Measurements from ENCODE around the gene B3GALT2. TPM values are rescaled to one million over a fixed set of nuclear protein-coding genes. Genes with fewer than 3 reads are reported as not detected.

Gene B3GALT2
- total RNA-seq, 5 donors from 2014 or later (not counting 1 experiment from before 2014, with no cell fraction given) = 0.15 to 16.6 (median 3.4) TPM

- H3K27ac ChIP-seq (ENCODE audit: low read length) = no peak overlapping the region
- no peaks in the 10 kb centered on the region for H3K4me1 ChIP-seq (ENCODE audit: control insufficient read depth in 1 of 2, extremely low read depth in 1 of 2, insufficient read depth in 2 of 2, low read length in 2 of 2)
- Mint-ChIP-seq H3K36me3 (peaks cover 69% of the 10 kb centered on the region), H3K27ac (peak overlapping the region in 1 of 2 donors; percentile 10), H3K4me1 (peaks cover 13 to 24% (median 22%) of the 10 kb centered on the region in 3 donors), H3K9me3 (no peaks in the 10 kb centered on the region), H3K4me3 (no peak overlapping the region), H3K27me3 (no peaks in the 10 kb centered on the region)
- H3K27me3 ChIP-seq (replicated peaks in 1 of 2; ENCODE audit: control insufficient read depth in 2 of 2, extremely low read depth in 1 of 2, insufficient read depth in 2 of 2, low read length in 1 of 2) = no peaks in the 10 kb centered on the region
- CTCF ChIA-PET = no interaction called here
- peaks cover 5% of the 10 kb centered on the region for H3K9me3 ChIP-seq
- no CpG with 5 or more reads among the region's 4 CpGs for WGBS (ENCODE audit: insufficient coverage)
- DNase-seq (no peak), ATAC-seq (replicated peaks in 1 of 4) (no peak)
- H3K4me3 ChIP-seq (ENCODE audit: control insufficient read depth in 1 of 2, extremely low read depth in 1 of 2, low read length in 1 of 2) = no peak overlapping the region
- H3K36me3 ChIP-seq (ENCODE audit: control insufficient read depth in 2 of 2, extremely low read depth in 1 of 2, insufficient read depth in 1 of 2, low read length in 1 of 2) = peaks cover 0 to 23% of the 10 kb centered on the region in 2 donors
- POLR2A ChIA-PET = no interaction called here
Observed at GRCh38 chr1:193219391-193219790, 33.0 kb upstream of the B3GALT2 start.

- DNase-seq = no peak
- Histone ChIP-seq H3K27me3 (replicated peaks in 1 of 2; ENCODE audit: control insufficient read depth in 2 of 2, extremely low read depth in 1 of 2, insufficient read depth in 2 of 2, low read length in 1 of 2) (no peaks in the 10 kb centered on the region), H3K4me1 (ENCODE audit: control insufficient read depth in 1 of 2, extremely low read depth in 1 of 2, insufficient read depth in 2 of 2, low read length in 2 of 2) (no peaks in the 10 kb centered on the region), H3K4me3 (ENCODE audit: control insufficient read depth in 1 of 2, extremely low read depth in 1 of 2, low read length in 1 of 2) (no peak overlapping the region), H3K9me3 (peaks cover 7% of the 10 kb centered on the region), H3K27ac (ENCODE audit: low read length) (no peak overlapping the region), H3K36me3 (ENCODE audit: control insufficient read depth in 2 of 2, extremely low read depth in 1 of 2, insufficient read depth in 1 of 2, low read length in 1 of 2) (peaks cover 0 to 30% of the 10 kb centered on the region in 2 donors)
- peak in 1 of 4 experiments; percentile 32 for ATAC-seq (replicated peaks in 1 of 4)
- ChIA-PET CTCF (interaction anchor here in 1 of 2 donors (0.5 kb wide), 1 partner anchor 76 kb away, joined by 3 read pairs; no protein-coding TSS in a partner anchor), POLR2A (no interaction called here)
- Mint-ChIP-seq H3K9me3 (no peaks in the 10 kb centered on the region), H3K36me3 (peaks cover 74% of the 10 kb centered on the region), H3K27me3 (no peaks in the 10 kb centered on the region), H3K27ac (peak overlapping the region in 1 of 2 donors; percentile 27), H3K4me1 (peaks cover 5 to 16% (median 11%) of the 10 kb centered on the region in 3 donors), H3K4me3 (no peak overlapping the region)
- WGBS (ENCODE audit: insufficient coverage) = 78% methylated on average over 4 of the region's 8 CpGs
Observed at GRCh38 chr1:193216920-193217319, 30.5 kb upstream of the B3GALT2 start.

- Mint-ChIP-seq H3K9me3 (no peaks in the 10 kb centered on the region), H3K4me3 (no peak overlapping the region), H3K27ac (peak overlapping the region in 1 of 2 donors; percentile 8), H3K4me1 (peaks cover 13 to 22% (median 22%) of the 10 kb centered on the region in 3 donors), H3K36me3 (peaks cover 79% of the 10 kb centered on the region), H3K27me3 (no peaks in the 10 kb centered on the region)
- ChIA-PET CTCF (no interaction called here), POLR2A (no interaction called here)
- WGBS (ENCODE audit: insufficient coverage) = no CpG with 5 or more reads among the region's 4 CpGs
- DNase-seq (no peak), ATAC-seq (replicated peaks in 1 of 4) (no peak)
- Histone ChIP-seq H3K36me3 (ENCODE audit: control insufficient read depth in 2 of 2, extremely low read depth in 1 of 2, insufficient read depth in 1 of 2, low read length in 1 of 2) (peaks cover 0 to 30% of the 10 kb centered on the region in 2 donors), H3K9me3 (peaks cover 7% of the 10 kb centered on the region), H3K27me3 (replicated peaks in 1 of 2; ENCODE audit: control insufficient read depth in 2 of 2, extremely low read depth in 1 of 2, insufficient read depth in 2 of 2, low read length in 1 of 2) (no peaks in the 10 kb centered on the region), H3K4me1 (ENCODE audit: control insufficient read depth in 1 of 2, extremely low read depth in 1 of 2, insufficient read depth in 2 of 2, low read length in 2 of 2) (no peaks in the 10 kb centered on the region), H3K27ac (ENCODE audit: low read length) (no peak overlapping the region), H3K4me3 (ENCODE audit: control insufficient read depth in 1 of 2, extremely low read depth in 1 of 2, low read length in 1 of 2) (no peak overlapping the region)
Observed at GRCh38 chr1:193213998-193214397, 27.6 kb upstream of the B3GALT2 start.

- ATAC-seq (replicated peaks in 1 of 4) (no peak), DNase-seq (no peak)
- H3K9me3 Mint-ChIP-seq = peaks cover 0 to 5% (median under 1%) of the 10 kb centered on the region in 3 donors
- Histone ChIP-seq H3K4me1 (ENCODE audit: control insufficient read depth in 1 of 2, extremely low read depth in 1 of 2, insufficient read depth in 2 of 2, low read length in 2 of 2) (no peaks in the 10 kb centered on the region), H3K4me3 (ENCODE audit: control insufficient read depth in 1 of 2, extremely low read depth in 1 of 2, low read length in 1 of 2) (no peak overlapping the region), H3K9me3 (peaks cover 7% of the 10 kb centered on the region), H3K36me3 (ENCODE audit: control insufficient read depth in 2 of 2, extremely low read depth in 1 of 2, insufficient read depth in 1 of 2, low read length in 1 of 2) (peaks cover 0 to 25% of the 10 kb centered on the region in 2 donors), H3K27ac (ENCODE audit: low read length) (no peak overlapping the region), H3K27me3 (replicated peaks in 1 of 2; ENCODE audit: control insufficient read depth in 2 of 2, extremely low read depth in 1 of 2, insufficient read depth in 2 of 2, low read length in 1 of 2) (no peaks in the 10 kb centered on the region)
- ChIA-PET CTCF (no interaction called here), POLR2A (no interaction called here)
- WGBS (ENCODE audit: insufficient coverage) = no CpG with 5 or more reads among the region's 2 CpGs
- no peak overlapping the region for H3K27ac Mint-ChIP-seq
- no peak overlapping the region for H3K4me3 Mint-ChIP-seq
- peaks cover 79% of the 10 kb centered on the region for H3K36me3 Mint-ChIP-seq
- H3K4me1 Mint-ChIP-seq = peaks cover 13 to 31% (median 27%) of the 10 kb centered on the region in 3 donors
- no peaks in the 10 kb centered on the region for H3K27me3 Mint-ChIP-seq
Observed at GRCh38 chr1:193212637-193213036, 26.2 kb upstream of the B3GALT2 start.

GRCh38 chr1:193211539-193211938 is 25.1 kb upstream of the B3GALT2 start:
- Histone ChIP-seq H3K36me3 (ENCODE audit: control insufficient read depth in 2 of 2, extremely low read depth in 1 of 2, insufficient read depth in 1 of 2, low read length in 1 of 2) (peaks cover 0 to 27% of the 10 kb centered on the region in 2 donors), H3K4me3 (ENCODE audit: control insufficient read depth in 1 of 2, extremely low read depth in 1 of 2, low read length in 1 of 2) (no peak overlapping the region), H3K27ac (ENCODE audit: low read length) (no peak overlapping the region), H3K9me3 (peaks cover 7% of the 10 kb centered on the region), H3K27me3 (replicated peaks in 1 of 2; ENCODE audit: control insufficient read depth in 2 of 2, extremely low read depth in 1 of 2, insufficient read depth in 2 of 2, low read length in 1 of 2) (no peaks in the 10 kb centered on the region), H3K4me1 (ENCODE audit: control insufficient read depth in 1 of 2, extremely low read depth in 1 of 2, insufficient read depth in 2 of 2, low read length in 2 of 2) (no peaks in the 10 kb centered on the region)
- H3K27me3 Mint-ChIP-seq = no peaks in the 10 kb centered on the region
- ATAC-seq (replicated peaks in 1 of 4) (no peak), DNase-seq (no peak)
- H3K27ac Mint-ChIP-seq = peak overlapping the region in 1 of 2 donors; percentile 8
- H3K4me3 Mint-ChIP-seq = no peak overlapping the region
- peaks cover 0 to 15% (median 8%) of the 10 kb centered on the region in 3 donors for H3K9me3 Mint-ChIP-seq
- ChIA-PET CTCF (interaction anchor here in 1 of 2 donors (0.6 kb wide), 1 partner anchor 150 kb away, joined by 3 read pairs; no protein-coding TSS in a partner anchor), POLR2A (no interaction called here)
- WGBS (ENCODE audit: insufficient coverage) = no CpG with 5 or more reads among the region's 1 CpG
- peaks cover 13 to 33% (median 31%) of the 10 kb centered on the region in 3 donors for H3K4me1 Mint-ChIP-seq
- peaks cover 79% of the 10 kb centered on the region for H3K36me3 Mint-ChIP-seq

- Histone ChIP-seq H3K27ac (ENCODE audit: low read length) (no peak overlapping the region), H3K9me3 (peaks cover 11% of the 10 kb centered on the region), H3K4me3 (ENCODE audit: control insufficient read depth in 1 of 2, extremely low read depth in 1 of 2, low read length in 1 of 2) (no peak overlapping the region), H3K36me3 (ENCODE audit: control insufficient read depth in 2 of 2, extremely low read depth in 1 of 2, insufficient read depth in 1 of 2, low read length in 1 of 2) (peaks cover 0 to 27% of the 10 kb centered on the region in 2 donors), H3K4me1 (ENCODE audit: control insufficient read depth in 1 of 2, extremely low read depth in 1 of 2, insufficient read depth in 2 of 2, low read length in 2 of 2) (no peaks in the 10 kb centered on the region), H3K27me3 (replicated peaks in 1 of 2; ENCODE audit: control insufficient read depth in 2 of 2, extremely low read depth in 1 of 2, insufficient read depth in 2 of 2, low read length in 1 of 2) (no peaks in the 10 kb centered on the region)
- no peak for DNase-seq
- 100% methylated on average over 2 of the region's 7 CpGs for WGBS (ENCODE audit: insufficient coverage)
- Mint-ChIP-seq H3K27me3 (no peaks in the 10 kb centered on the region), H3K4me1 (peaks cover 13 to 34% (median 33%) of the 10 kb centered on the region in 3 donors), H3K27ac (peak overlapping the region in 1 of 2 donors; percentile 32), H3K4me3 (no peak overlapping the region), H3K9me3 (peaks cover under 1 to 20% (median 14%) of the 10 kb centered on the region in 3 donors), H3K36me3 (peaks cover 79% of the 10 kb centered on the region)
- POLR2A ChIA-PET = no interaction called here
- ATAC-seq (replicated peaks in 1 of 4) = no peak
- CTCF ChIA-PET = no interaction called here
Observed at GRCh38 chr1:193210996-193211395, 24.6 kb upstream of the B3GALT2 start.

Measured in T-cell (primary cell).